ENCODE results near the gene CCDC88B. TPM values are rescaled to one million over a fixed set of nuclear protein-coding genes. Genes with fewer than 3 reads are reported as not detected.

The CCDC88B gene
- total and polyA plus RNA-seq, 10 of the 15 experiments (the other 5 are each of a cell fraction or from before 2014, with no cell fraction given), result 0.24 to 66.0 (median 19.2) TPM

DNA sequence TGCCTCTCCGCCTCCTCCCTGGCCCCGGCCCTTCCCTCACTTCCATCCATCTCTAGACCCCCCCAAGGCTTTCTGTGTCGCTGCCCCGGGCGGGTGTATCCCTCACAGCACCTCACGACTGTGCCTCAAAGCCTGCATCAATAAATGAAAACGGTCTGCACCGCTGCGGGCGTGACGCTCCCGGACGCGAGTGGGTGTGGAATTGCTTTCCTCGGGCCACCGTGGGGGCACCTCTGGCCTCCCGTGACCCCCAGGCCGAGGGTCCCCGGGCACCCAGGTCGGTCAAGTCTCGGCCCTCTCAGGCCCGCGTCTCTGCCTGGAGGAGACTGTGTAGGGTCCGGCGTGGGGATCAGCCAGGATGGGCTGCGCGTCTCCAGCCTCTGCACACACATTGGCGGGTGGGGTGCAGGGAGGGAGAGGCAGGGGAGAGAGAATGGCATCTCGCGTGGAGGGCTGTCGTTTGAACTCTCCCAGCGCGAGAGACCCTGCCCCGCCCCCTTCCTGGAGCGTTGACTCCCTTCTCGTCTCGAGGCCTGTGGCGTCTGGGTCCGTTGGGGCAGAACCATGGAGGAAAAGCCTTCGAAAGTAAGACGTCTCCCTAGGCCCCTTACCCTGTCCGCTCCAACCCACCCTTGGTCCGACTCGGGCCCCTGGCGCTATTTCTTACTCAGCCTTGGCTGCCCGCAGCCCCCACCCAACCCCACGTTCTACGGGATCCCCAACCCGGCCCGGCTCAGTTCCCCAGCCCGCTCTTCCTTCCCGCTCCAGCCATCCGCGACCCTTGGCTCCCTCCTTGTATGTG is 40.0 kb upstream of the CCDC88B start, which contains the start of gene CATSPERZ:
CATSPERZ (plus strand) TSS at position 512 of the 802 bp plus-strand sequence; CDS start at position 565, 53 bp downstream.
- Histone ChIP-seq H3K27me3 (replicated peaks in 1 of 2; ENCODE audit: control insufficient read depth in 2 of 2, insufficient read depth in 2 of 2, low read length in 1 of 2) (peaks cover 17 to 27% of the 10 kb centered on the region in 2 experiments), H2AFZ (ENCODE audit: control insufficient read depth, low read depth, low read length) (peak within 1 kb of the TSS; percentile 51), H3K4me2 (ENCODE audit: control insufficient read depth, insufficient read depth) (peak within 1 kb of the TSS; percentile 84), H3K9me3 (replicated peaks; ENCODE audit: control insufficient read depth, insufficient read depth, low read length) (no peaks in the 10 kb centered on the region), H3K27ac (ENCODE audit: control insufficient read depth, insufficient read depth) (no peak within 1 kb of the TSS), H3K9ac (ENCODE audit: control insufficient read depth, insufficient read depth, low read length) (no peak within 1 kb of the TSS; the same call in 1 of the 2 replicates), H3K36me3 (ENCODE audit: control insufficient read depth in 2 of 2, insufficient read depth in 2 of 2, low read length in 1 of 2) (no peaks in the 10 kb centered on the region), H3K4me1 (ENCODE audit: control insufficient read depth, insufficient read depth, low read length) (peaks cover 21% of the 10 kb centered on the region), H3K4me3 (peak within 1 kb of the TSS; percentile 16; the same call in 1 of the 2 replicates), H3K79me2 (ENCODE audit: control insufficient read depth, insufficient read depth, low read length) (no peaks in the 10 kb centered on the region), H4K20me1 (ENCODE audit: control insufficient read depth, insufficient read depth) (no peaks in the 10 kb centered on the region; the same call in 1 of the 2 replicates)
- RAD21 ChIA-PET (ENCODE audit: unreplicated experiment), result interaction anchor here (0.6 to 5.8 kb wide), 12 partner anchors 15 to 113 kb away, joined by 3 to 125 read pairs (median 7); partner anchors contain the start of genes BAD, FERMT3, FKBP2 and GPR137
- FAIRE-seq, result no peak
- TF ChIP-seq SUZ12 (IDR thresholded peaks at IDR 0.05; ENCODE audit: unreplicated experiment), result peak; percentile 54
- TF ChIP-seq NFXL1 (IDR thresholded peaks at IDR 0.05; ENCODE audit: borderline replicate concordance), result no peak
- no peak for TF ChIP-seq DPF2 (IDR thresholded peaks at IDR 0.05)
- TF ChIP-seq BCL11A (IDR thresholded peaks at IDR 0.05; ENCODE audit: low read depth, low read length), result no peak
- TF ChIP-seq POLR2AphosphoS5 (IDR thresholded peaks at IDR 0.05; ENCODE audit: low read length), result no peak
- DNase-seq (ENCODE audit: low read depth, low spot score), result no peak
- CTCF ChIA-PET, result interaction anchor here (0.7 to 5.8 kb wide), 22 partner anchors 7 to 152 kb away, joined by 3 to 238 read pairs (median 7); partner anchors contain the start of genes BAD, CCDC88B, FERMT3 and GPR137
- SMC1A ChIA-PET (ENCODE audit: uncharacterized antibody, unreplicated experiment), result interaction anchor here (1.1 to 5.7 kb wide), 5 partner anchors 15 to 94 kb away, joined by 5 to 98 read pairs (median 7); partner anchors contain the start of genes BAD, FERMT3 and GPR137
- POLR2A ChIA-PET, result interaction anchor here (1.1 to 5.8 kb wide), 3 partner anchors 30 to 95 kb away, joined by 4 to 70 read pairs (median 61); partner anchors contain the start of gene FERMT3
- no peak for ATAC-seq
- in situ Hi-C loops (cut with MboI) (loop anchor here (5.0 kb wide), 1 partner anchor 98 kb away; no protein-coding TSS in a partner anchor), intact Hi-C loops (cut with micrococcal nuclease; ENCODE audit: unreplicated experiment) (loop anchor here (2.0 to 5.0 kb wide), 2 partner anchors 49 to 628 kb away; partner anchors contain the start of genes ATL3 and PLCB3)
- BruUV-seq (replicated peaks), result no TSS peak
- 5% methylated on average over 44 of the region's 54 CpGs for whole genome bisulfite sequencing (ENCODE audit: insufficient coverage, insufficient replicate concordance, low lambda C conversion rate, missing lambda C conversion rate)
